Suprapubic skin (tissue), 4 donors: Measurements from ENCODE around the gene TEK. TPM values are rescaled to one million over a fixed set of nuclear protein-coding genes. Genes with fewer than 3 reads are reported as not detected.

ENCODE experiments used
- DNase-seq, 2 donors: peaks; one replicate each; pipeline ENCODE4 v3.0.0-alpha.2; 2019; ENCODE audit warnings: low spot score in 2 of 2
- H3K27ac ChIP-seq: fragments of 200-600 bp; sonication (generic); one replicate; pipeline ENCODE4 v1.5.1; 2019
- H3K27me3 ChIP-seq: fragments of 200-600 bp; sonication (generic); one replicate; pipeline ENCODE4 v1.5.1; 2019
- H3K36me3 ChIP-seq: fragments of 200-600 bp; sonication (generic); one replicate; pipeline ENCODE4 v1.5.1; 2019
- H3K4me1 ChIP-seq: fragments of 200-600 bp; sonication (generic); one replicate; pipeline ENCODE4 v1.5.1; 2019
- H3K4me3 ChIP-seq: fragments of 200-600 bp; sonication (generic); one replicate; pipeline ENCODE4 v1.5.1; 2019; ENCODE audit warnings: mild to moderate bottlenecking
- H3K9me3 ChIP-seq: fragments of 200-600 bp; sonication (generic); one replicate; pipeline ENCODE4 v1.5.1; 2019
- EP300 ChIP-seq: sonication (generic); formaldehyde crosslinking; IDR thresholded peaks from one replicate; pipeline ENCODE4 v1.6.1; 2017; ENCODE audit warnings: antibody characterized with exemption
- POLR2A ChIP-seq, 2 donors: fragments of 450-650 bp; IDR thresholded peaks; one replicate each; pipeline ENCODE4 v1.6.1; 2017; ENCODE audit warnings: antibody characterized with exemption in 2 of 2, mild to moderate bottlenecking in 2 of 2, moderate library complexity in 2 of 2
- POLR2AphosphoS5 ChIP-seq, 3 donors: sonication (generic); formaldehyde crosslinking; IDR thresholded peaks; one replicate each; pipeline ENCODE4 v1.6.1; 2017; ENCODE audit warnings: antibody characterized with exemption in 3 of 3
- WGBS: methylation state at CpG from one replicate; pipeline ENCODE4 v1.1.5; 2018; 5-methylcytosine and 5-hydroxymethylcytosine counted together
- total RNA-seq, 4 donors: library from RNA; depleted of rRNA; stranded (reverse); fragments of >200 nt; gene quantifications; one replicate each; pipeline ENCODE4 v1.1.0, GENCODE V29; 2016
- TF ChIP-seq, protein P1 (sequence below), 2 donors: fragments of 200-600 bp in 1 of 2; fragments of 450-650 bp in 1 of 2; sonication (generic) in 1 of 2; IDR thresholded peaks; one replicate each; pipeline ENCODE4 v1.5.1; 2016 to 2019; ENCODE audit warnings: antibody characterized with exemption in 2 of 2, mild to moderate bottlenecking in 1 of 2, moderate library complexity in 1 of 2

TEK gene
- total RNA-seq, 4 donors from 2014 or later = 2.0 to 7.1 (median 5.2) TPM

DNA sequence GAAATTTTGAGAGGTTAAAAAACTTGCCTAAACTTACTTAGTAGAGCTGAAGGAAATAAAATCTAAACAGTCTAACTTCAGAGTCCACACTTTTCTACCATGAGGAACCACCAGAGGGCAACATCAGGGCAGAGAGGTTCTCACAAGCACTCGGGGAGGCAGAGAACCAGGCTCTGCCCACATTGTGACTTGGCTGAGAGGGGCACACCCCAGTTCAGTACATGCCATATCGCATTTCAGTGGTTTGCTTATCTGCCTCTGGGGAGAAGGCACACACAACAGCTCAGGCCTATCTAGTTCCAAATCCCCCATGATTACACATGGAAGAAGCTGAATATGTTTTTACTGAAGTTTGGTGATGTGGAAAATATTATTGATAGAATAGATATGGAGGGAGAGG, 138.7 kb downstream of the TEK start:
- no peaks in the 10 kb centered on the region for H3K4me1 ChIP-seq
- no peak overlapping the region for H3K4me3 ChIP-seq
- H3K27ac ChIP-seq = no peak overlapping the region
- H3K9me3 ChIP-seq = no peaks in the 10 kb centered on the region
- H3K36me3 ChIP-seq = no peaks in the 10 kb centered on the region
- H3K27me3 ChIP-seq = no peaks in the 10 kb centered on the region
- TF ChIP-seq POLR2A (IDR thresholded peaks at IDR 0.05) (no peak), EP300 (no peak), POLR2AphosphoS5 (IDR thresholded peaks at IDR 0.05) (no peak)
- TF ChIP-seq, protein P1, sequence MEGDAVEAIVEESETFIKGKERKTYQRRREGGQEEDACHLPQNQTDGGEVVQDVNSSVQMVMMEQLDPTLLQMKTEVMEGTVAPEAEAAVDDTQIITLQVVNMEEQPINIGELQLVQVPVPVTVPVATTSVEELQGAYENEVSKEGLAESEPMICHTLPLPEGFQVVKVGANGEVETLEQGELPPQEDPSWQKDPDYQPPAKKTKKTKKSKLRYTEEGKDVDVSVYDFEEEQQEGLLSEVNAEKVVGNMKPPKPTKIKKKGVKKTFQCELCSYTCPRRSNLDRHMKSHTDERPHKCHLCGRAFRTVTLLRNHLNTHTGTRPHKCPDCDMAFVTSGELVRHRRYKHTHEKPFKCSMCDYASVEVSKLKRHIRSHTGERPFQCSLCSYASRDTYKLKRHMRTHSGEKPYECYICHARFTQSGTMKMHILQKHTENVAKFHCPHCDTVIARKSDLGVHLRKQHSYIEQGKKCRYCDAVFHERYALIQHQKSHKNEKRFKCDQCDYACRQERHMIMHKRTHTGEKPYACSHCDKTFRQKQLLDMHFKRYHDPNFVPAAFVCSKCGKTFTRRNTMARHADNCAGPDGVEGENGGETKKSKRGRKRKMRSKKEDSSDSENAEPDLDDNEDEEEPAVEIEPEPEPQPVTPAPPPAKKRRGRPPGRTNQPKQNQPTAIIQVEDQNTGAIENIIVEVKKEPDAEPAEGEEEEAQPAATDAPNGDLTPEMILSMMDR (IDR thresholded peaks at IDR 0.05) = peak in 1 of 2 donors; percentile 52
- no peak for DNase-seq
- WGBS = 7% methylated on average over 2 of the region's 2 CpGs

DNA sequence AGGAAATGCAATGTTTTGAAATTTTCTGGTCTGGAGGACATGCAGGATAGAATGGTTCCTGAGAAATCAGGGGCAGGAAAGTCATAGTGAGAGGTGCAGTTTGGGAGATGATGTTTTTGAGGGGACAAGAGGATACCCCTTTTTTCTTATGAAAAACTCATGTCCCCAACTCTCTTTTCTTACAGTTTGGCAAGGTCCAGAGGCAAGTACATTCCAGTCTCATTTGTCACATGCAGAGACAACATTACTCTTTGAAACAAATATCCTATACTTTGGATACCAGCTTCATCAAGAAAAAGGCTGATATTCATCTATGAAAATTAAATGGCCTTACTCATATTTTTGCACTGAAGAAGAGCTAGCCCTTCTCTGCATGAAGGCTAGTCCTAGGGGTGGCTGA, 139.7 kb downstream of the TEK start:
- no peaks in the 10 kb centered on the region for H3K4me1 ChIP-seq
- no peaks in the 10 kb centered on the region for H3K9me3 ChIP-seq
- TF ChIP-seq, protein P1 (IDR thresholded peaks at IDR 0.05) = no peak
- TF ChIP-seq EP300 (no peak), POLR2A (IDR thresholded peaks at IDR 0.05) (no peak), POLR2AphosphoS5 (IDR thresholded peaks at IDR 0.05) (no peak)
- DNase-seq = no peak
- no peak overlapping the region for H3K27ac ChIP-seq
- H3K36me3 ChIP-seq = no peaks in the 10 kb centered on the region
- H3K4me3 ChIP-seq = no peak overlapping the region
- H3K27me3 ChIP-seq = no peaks in the 10 kb centered on the region

DNA sequence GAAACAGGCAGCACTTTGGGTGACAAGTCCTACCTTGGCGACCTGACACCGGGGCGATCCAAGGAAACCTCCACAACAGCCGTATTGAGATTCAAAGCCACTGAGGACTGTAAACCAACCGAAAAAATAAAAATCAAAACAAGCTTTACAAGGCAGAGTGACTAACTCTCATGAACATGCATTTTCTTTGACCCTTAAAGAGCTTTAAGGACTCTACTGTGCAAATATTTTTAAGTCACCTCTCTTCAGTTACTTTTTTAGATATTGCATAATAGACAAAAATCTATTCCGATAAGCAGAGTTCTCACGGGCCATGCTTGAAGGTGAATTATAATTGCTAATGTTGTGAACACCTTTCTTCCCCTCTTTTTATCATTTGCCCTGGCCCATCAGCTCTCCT, 149.6 kb downstream of the TEK start:
- Histone ChIP-seq H3K9me3 (peaks cover 3% of the 10 kb centered on the region), H3K4me1 (no peaks in the 10 kb centered on the region), H3K4me3 (no peak overlapping the region), H3K36me3 (no peaks in the 10 kb centered on the region), H3K27ac (no peak overlapping the region), H3K27me3 (no peaks in the 10 kb centered on the region)
- no peak for TF ChIP-seq EP300
- no peak for TF ChIP-seq POLR2A (IDR thresholded peaks at IDR 0.05)
- no peak for TF ChIP-seq POLR2AphosphoS5 (IDR thresholded peaks at IDR 0.05)
- TF ChIP-seq, protein P1 (IDR thresholded peaks at IDR 0.05) = no peak
- 92% methylated on average over 7 of the region's 7 CpGs for WGBS
- DNase-seq = no peak

DNA sequence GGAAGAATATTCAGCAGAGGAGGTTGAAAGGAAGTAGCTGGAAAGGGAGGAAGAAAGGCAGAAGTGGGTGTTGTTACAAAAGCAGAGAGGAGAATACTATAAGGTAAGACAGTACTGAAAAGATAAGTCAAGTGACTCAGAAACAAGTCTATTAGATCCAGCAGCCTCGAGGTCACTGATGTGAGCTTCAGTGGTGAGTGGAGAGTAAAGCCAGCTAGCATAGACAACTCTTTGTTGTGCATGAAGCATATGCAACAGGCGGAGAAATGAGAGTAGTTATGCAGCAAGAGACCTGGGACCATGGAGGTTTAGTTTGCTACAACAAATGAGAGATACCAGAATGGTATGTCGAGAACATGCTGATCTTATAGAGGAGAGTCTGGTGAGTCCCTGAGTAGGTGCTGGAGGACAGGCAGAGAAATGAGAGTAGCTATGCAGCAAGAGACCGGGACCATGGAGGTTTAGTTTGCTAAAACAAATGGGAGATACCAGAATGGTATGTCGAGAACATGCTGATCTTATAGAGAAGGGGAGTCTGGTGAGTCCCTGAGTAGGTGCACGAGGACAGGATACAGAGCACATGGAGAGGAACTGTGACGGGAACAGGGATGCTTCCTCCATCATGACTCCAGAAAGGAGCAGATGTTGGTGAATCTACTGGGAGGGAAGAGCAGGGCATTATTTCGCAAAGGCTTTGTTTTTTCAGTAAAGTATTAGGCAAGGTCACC, 151.9 kb downstream of the TEK start:
- 82% methylated on average over 8 of the region's 8 CpGs for WGBS
- H3K4me1 ChIP-seq = no peaks in the 10 kb centered on the region

DNA sequence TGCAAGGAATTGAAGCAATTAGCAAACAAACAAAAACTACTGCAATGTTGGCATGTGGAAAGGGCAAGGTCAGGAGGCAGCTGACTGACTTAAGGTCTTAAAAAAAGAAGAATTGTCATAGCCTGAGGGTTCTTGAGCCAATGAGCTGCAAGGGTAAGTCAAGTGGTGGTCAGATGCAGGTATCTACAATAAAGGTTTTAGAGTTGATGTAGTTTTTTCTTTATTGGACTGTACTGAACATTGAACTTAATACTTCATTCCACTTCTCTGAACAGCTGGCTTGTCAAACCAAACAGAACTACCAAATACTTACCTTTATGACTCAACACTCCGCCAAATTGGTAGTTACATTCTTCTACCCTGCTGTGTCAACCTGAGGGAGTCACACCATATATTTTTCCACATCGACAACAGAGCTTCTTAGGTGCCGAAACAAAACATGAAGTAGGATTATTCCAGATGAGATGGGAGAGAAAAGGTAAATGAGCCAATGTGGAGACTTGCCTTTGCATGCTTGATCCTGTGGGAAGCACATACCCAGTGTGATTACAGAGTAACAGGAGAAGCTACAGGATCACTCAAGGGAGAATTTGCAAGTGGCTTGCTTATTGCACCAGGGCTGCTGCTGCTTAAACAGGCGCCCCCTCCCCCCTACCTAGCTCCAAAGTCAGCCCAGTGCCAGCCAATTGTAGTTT, 152.6 kb downstream of the TEK start:
- WGBS = 39% methylated on average over 4 of the region's 4 CpGs

More for the DNA sequence above, 151.9 kb downstream of the TEK start:
- Histone ChIP-seq H3K27me3 (no peaks in the 10 kb centered on the region), H3K27ac (no peak overlapping the region), H3K9me3 (peaks cover 3% of the 10 kb centered on the region), H3K4me3 (no peak overlapping the region), H3K36me3 (no peaks in the 10 kb centered on the region)
- TF ChIP-seq POLR2A (IDR thresholded peaks at IDR 0.05) = no peak
- TF ChIP-seq, protein P1 (IDR thresholded peaks at IDR 0.05) = no peak
- no peak for TF ChIP-seq EP300
- no peak for TF ChIP-seq POLR2AphosphoS5 (IDR thresholded peaks at IDR 0.05)
- DNase-seq = no peak

More for the DNA sequence above, 152.6 kb downstream of the TEK start:
- Histone ChIP-seq H3K27ac (no peak overlapping the region), H3K9me3 (no peaks in the 10 kb centered on the region), H3K4me1 (no peaks in the 10 kb centered on the region), H3K4me3 (no peak overlapping the region), H3K27me3 (no peaks in the 10 kb centered on the region), H3K36me3 (no peaks in the 10 kb centered on the region)
- TF ChIP-seq POLR2A (IDR thresholded peaks at IDR 0.05) = no peak
- DNase-seq = no peak
